CD4-positive, alpha-beta T cell treated with Interleukin-2 at 100 ng/mL for 4 hours (primary cell): ENCODE measurements around the gene UST.
"Not testable (repeated sequence)": the region's sequence is repeated elsewhere in the genome, so short reads cannot be mapped to it uniquely, and the experiment has no call there.

Experiments
- DNase-seq: peaks from one replicate; pipeline ENCODE4 v3.0.0-alpha.2; 2020; ENCODE audit warnings: low spot score

UST gene

GRCh38 chr6:149008741-149009140 lies 261.9 kb downstream of the UST start:
- DNase-seq: no peak

- no peak for DNase-seq
Observed at GRCh38 chr6:149012040-149012545, 265.3 kb downstream of the UST start.

- no peak for DNase-seq
Observed at GRCh38 chr6:149013586-149014344, 266.9 kb downstream of the UST start.

GRCh38 chr6:149014631-149015534 lies 268.1 kb downstream of the UST start:
- no peak for DNase-seq

- DNase-seq: no peak
Observed at GRCh38 chr6:149015535-149016525, 269.0 kb downstream of the UST start.

- DNase-seq: no peak
Observed at GRCh38 chr6:149016716-149017115, 269.9 kb downstream of the UST start.

GRCh38 chr6:149020319-149020718 lies 273.5 kb downstream of the UST start:
- no peak for DNase-seq

GRCh38 chr6:149024361-149024760 lies 277.5 kb downstream of the UST start:
- DNase-seq: no peak

GRCh38 chr6:149025061-149025460 lies 278.2 kb downstream of the UST start:
- DNase-seq: no peak

- peak; percentile 29 for DNase-seq
Observed at GRCh38 chr6:149026530-149026942, 279.7 kb downstream of the UST start.

GRCh38 chr6:149027484-149027883 lies 280.7 kb downstream of the UST start:
- DNase-seq: no peak

- DNase-seq: peak; percentile 90
Observed at GRCh38 chr6:149028767-149029405, 282.1 kb downstream of the UST start.

- peak; percentile 61 for DNase-seq
Observed at GRCh38 chr6:149031201-149031858, 284.5 kb downstream of the UST start.

- DNase-seq: peak; percentile 49
Observed at GRCh38 chr6:149031859-149032598, 285.2 kb downstream of the UST start.

GRCh38 chr6:149032599-149033405 lies 286.0 kb downstream of the UST start:
- peak; percentile 76 for DNase-seq

- no peak for DNase-seq
Observed at GRCh38 chr6:149033454-149033853, 286.6 kb downstream of the UST start.

- DNase-seq: no peak
Observed at GRCh38 chr6:149035766-149036165, 288.9 kb downstream of the UST start.

- no peak for DNase-seq
Observed at GRCh38 chr6:149037051-149037671, 290.3 kb downstream of the UST start.

GRCh38 chr6:149039025-149039424 lies 292.2 kb downstream of the UST start:
- not testable (repeated sequence) for DNase-seq
